ENCODE data around the gene PNMA1. TPM values are rescaled to one million over a fixed set of nuclear protein-coding genes. Genes with fewer than 3 reads are reported as not detected.
A peak's percentile ranks its signal among the peaks of the same experiment; 100 is the strongest.

PNMA1 gene
- total RNA-seq, 1 donor, result 31.1 TPM

GRCh38 chr14:73665130-73665529 is 49.1 kb downstream of the PNMA1 start:
- no peak for DNase-seq (ENCODE audit: low read depth)
- no peak overlapping the region for H3K4me3 ChIP-seq (ENCODE audit: low read depth, low read length)
- TF ChIP-seq CTCF (IDR thresholded peaks at IDR 0.05; ENCODE audit: insufficient read depth, low read depth, low read length), result no peak

- no peak for TF ChIP-seq CTCF (IDR thresholded peaks at IDR 0.05; ENCODE audit: insufficient read depth, low read depth, low read length)
- no peak overlapping the region for H3K4me3 ChIP-seq (ENCODE audit: low read depth, low read length)
- no peak for DNase-seq (ENCODE audit: low read depth)
Measured at GRCh38 chr14:73663548-73664212, 50.5 kb downstream of the PNMA1 start.

- DNase-seq (ENCODE audit: low read depth), result peak; percentile 89
- TF ChIP-seq CTCF (IDR thresholded peaks at IDR 0.05; ENCODE audit: insufficient read depth, low read depth, low read length), result peak; percentile 74
- no peak overlapping the region for H3K4me3 ChIP-seq (ENCODE audit: low read depth, low read length)
Measured at GRCh38 chr14:73662487-73662943, 51.7 kb downstream of the PNMA1 start.

GRCh38 chr14:73661872-73662271 is 52.3 kb downstream of the PNMA1 start:
- H3K4me3 ChIP-seq (ENCODE audit: low read depth, low read length), result no peak overlapping the region
- no peak for TF ChIP-seq CTCF (IDR thresholded peaks at IDR 0.05; ENCODE audit: insufficient read depth, low read depth, low read length)
- DNase-seq (ENCODE audit: low read depth), result no peak

Small RNA genes within 50 kb of the gene (small RNA-seq; reads per million reads assigned to genes)
- not detected for gene MIR4505

Other genes starting within 250 kb of the PNMA1 start
- 19.9 and 20.0 TPM in 2 replicates for gene RIOX1, start 223.5 kb downstream of the PNMA1 start, total RNA-seq
- under 0.01 and 13.2 TPM in 2 replicates for gene ACOT1, start 177.2 kb downstream of the PNMA1 start, total RNA-seq
- under 0.01 TPM in 1 of 2 replicates, not detected in the other for gene HEATR4, start 155.4 kb downstream of the PNMA1 start, total RNA-seq
- 26.8 and 48.0 TPM in 2 replicates for gene ACOT2, start 145.2 kb downstream of the PNMA1 start, total RNA-seq
- gene ACOT4, start 122.5 kb downstream of the PNMA1 start, total RNA-seq, result 0.64 and 1.7 TPM in 2 replicates
- gene ACOT6, start 101.9 kb downstream of the PNMA1 start, total RNA-seq, result under 0.01 TPM in 1 of 2 replicates, not detected in the other
- 9.0 and 9.9 TPM in 2 replicates for gene DNAL1, start 69.4 kb downstream of the PNMA1 start, total RNA-seq
- gene PTGR2, start 137.4 kb upstream of the PNMA1 start, total RNA-seq, result 4.8 and 5.6 TPM in 2 replicates
- 80.5 and 102 TPM in 2 replicates for gene ZNF410, start 172.5 kb upstream of the PNMA1 start, total RNA-seq
- gene FAM161B, start 235.7 kb upstream of the PNMA1 start, total RNA-seq, result 3.2 and 5.2 TPM in 2 replicates
- 16.4 and 20.3 TPM in 2 replicates for gene COQ6, start 235.9 kb upstream of the PNMA1 start, total RNA-seq